Esophagus muscularis mucosa (tissue), 4 donors: ENCODE data around the gene ANKRD36C. TPM values are rescaled to one million over a fixed set of nuclear protein-coding genes. Genes with fewer than 3 reads are reported as not detected.
"Not testable (repeated sequence)": the region's sequence is repeated elsewhere in the genome, so short reads cannot be mapped to it uniquely, and the experiment has no call there.

Source experiments
- DNase-seq: peaks from one replicate; pipeline ENCODE4 v3.0.0-alpha.2; 2017; ENCODE audit errors: extremely low spot score
- H3K27ac ChIP-seq, 4 donors: fragments of 200-600 bp; sonication (generic); replicated peaks in 1 of 4; 1 replicate in 3 of 4; 2 replicates in 1 of 4; pipeline ENCODE4 v1.5.1; 2016 to 2019; ENCODE audit warnings: mild to moderate bottlenecking in 1 of 4
- H3K27me3 ChIP-seq, 4 donors: fragments of 200-600 bp; sonication (generic); one replicate each; pipeline versions ENCODE4 v1.5.1 to v1.6.0; 2016 to 2019
- H3K36me3 ChIP-seq, 4 donors: fragments of 200-600 bp; sonication (generic); one replicate each; pipeline ENCODE4 v1.5.1; 2016 to 2019
- H3K4me1 ChIP-seq, 4 donors: fragments of 200-600 bp; sonication (generic); one replicate each; pipeline ENCODE4 v1.5.1; 2016 to 2019
- H3K4me3 ChIP-seq, 4 donors: fragments of 200-600 bp; sonication (generic); 1 replicate in 2 of 4; 2 replicates in 2 of 4; pipeline ENCODE4 v1.5.1; 2016 to 2019; ENCODE audit warnings: mild to moderate bottlenecking in 4 of 4, moderate library complexity in 1 of 4
- H3K9me3 ChIP-seq, 4 donors: fragments of 200-600 bp; sonication (generic); 1 replicate in 3 of 4; 2 replicates in 1 of 4; pipeline ENCODE4 v1.5.1; 2016 to 2019
- EP300 ChIP-seq: sonication (generic); formaldehyde crosslinking; IDR thresholded peaks from one replicate; pipeline ENCODE4 v1.6.1; 2017; ENCODE audit warnings: antibody characterized with exemption
- POLR2A ChIP-seq: fragments of 450-650 bp; IDR thresholded peaks from one replicate; pipeline ENCODE4 v1.6.1; 2017; ENCODE audit warnings: antibody characterized with exemption, moderate library complexity, mild to moderate bottlenecking, low read depth
- POLR2AphosphoS5 ChIP-seq, 2 donors: sonication (generic); formaldehyde crosslinking; IDR thresholded peaks; one replicate each; pipeline ENCODE4 v1.6.1; 2017; ENCODE audit warnings: antibody characterized with exemption in 2 of 2
- WGBS: methylation state at CpG from one replicate; pipeline ENCODE4 v1.1.5; 2018; 5-methylcytosine and 5-hydroxymethylcytosine counted together
- intact Hi-C: fragments of 100-400 bp; cut with DNase I; formaldehyde crosslinking; loops from one replicate; pipeline ENCODE4 v1.15.1; 2023
- total RNA-seq, 4 donors: library from RNA; depleted of rRNA; stranded (reverse); fragments of >200 nt; gene quantifications; one replicate each; pipeline versions ENCODE4 v1.1.0 to v1.2.1, GENCODE V29; 2016
- TF ChIP-seq, protein P1 (sequence below), 3 experiments: fragments of 200-600 bp in 2 of 3; fragments of 450-650 bp in 1 of 3; sonication (generic) in 2 of 3; IDR thresholded peaks; one replicate each; pipeline ENCODE4 v1.5.1; 2017 to 2019; ENCODE audit warnings: antibody characterized with exemption in 3 of 3, mild to moderate bottlenecking in 2 of 3, moderate library complexity in 1 of 3

ANKRD36C gene
- total RNA-seq = 10 to 100 TPM in 3 of 4 donors, 1 to 10 TPM in 1; 6.0 to 20.3 (median 12.5) TPM

GRCh38 chr2:95991351-95992094 is at the start of gene ANKRD36C:
Gene ANKRD36C, minus strand, starts transcription at chr2:95991824. Its CDS starts 116 bp downstream, at chr2:95991708.
- peak in 1 of 2 donors; percentile 58 for TF ChIP-seq POLR2AphosphoS5 (IDR thresholded peaks at IDR 0.05)

GRCh38 chr2:96035554-96035953 is 43.9 kb upstream of the ANKRD36C start:
- H3K27ac ChIP-seq, DNase-seq, H3K9me3 ChIP-seq, H3K4me1 ChIP-seq, H3K4me3 ChIP-seq, H3K27me3 ChIP-seq, intact Hi-C loops, H3K36me3 ChIP-seq: not testable (repeated sequence)
- no CpG with 5 or more reads among the region's 14 CpGs for WGBS

More at GRCh38 chr2:95991351-95992094, at the start of gene ANKRD36C:
- intact Hi-C loops = loop anchor here (5.0 kb wide), 1 partner anchor 126 kb away; the partner anchor contains the start of gene ADRA2B
- not testable (repeated sequence) for H3K36me3 ChIP-seq, H3K9me3 ChIP-seq, DNase-seq, H3K27me3 ChIP-seq, H3K4me1 ChIP-seq
- peak within 1 kb of the TSS; percentile 83 to 90 (median 87) for H3K27ac ChIP-seq
- no CpG with 5 or more reads among the region's 56 CpGs for whole genome bisulfite sequencing
- peak within 1 kb of the TSS; percentile 65 to 71 (median 67) for H3K4me3 ChIP-seq

DNA sequence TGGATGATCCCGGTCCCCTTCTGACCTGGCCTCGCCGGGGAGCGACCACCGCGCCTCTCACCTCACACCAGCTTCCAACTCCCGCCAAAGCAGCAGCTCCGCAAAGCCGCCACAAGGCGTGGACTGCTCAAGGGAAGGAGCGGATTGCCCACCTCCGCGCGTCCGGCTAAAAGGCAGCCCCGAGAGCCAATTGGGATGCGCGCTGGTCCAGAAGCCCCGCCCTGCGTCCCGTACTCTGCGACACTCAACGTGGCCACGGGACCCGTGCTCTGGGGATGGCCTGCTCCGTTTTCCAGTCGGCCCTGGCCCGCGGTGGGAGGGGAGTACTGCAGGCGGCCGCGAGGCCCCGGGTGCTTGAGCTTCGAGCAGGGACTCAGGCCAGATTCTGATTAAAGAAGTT is 43.2 kb upstream of the ANKRD36C start, which contains the start of gene GPAT2:
Gene GPAT2, minus strand, starts transcription at position 125 of the 400 bp plus-strand sequence. CDS start 2,557 bp downstream, outside the sequence.
- H3K4me1 ChIP-seq, H3K27me3 ChIP-seq, H3K27ac ChIP-seq, intact Hi-C loops, H3K36me3 ChIP-seq, H3K4me3 ChIP-seq, H3K9me3 ChIP-seq, DNase-seq: not testable (repeated sequence)
- WGBS = no CpG with 5 or more reads among the region's 34 CpGs

DNA sequence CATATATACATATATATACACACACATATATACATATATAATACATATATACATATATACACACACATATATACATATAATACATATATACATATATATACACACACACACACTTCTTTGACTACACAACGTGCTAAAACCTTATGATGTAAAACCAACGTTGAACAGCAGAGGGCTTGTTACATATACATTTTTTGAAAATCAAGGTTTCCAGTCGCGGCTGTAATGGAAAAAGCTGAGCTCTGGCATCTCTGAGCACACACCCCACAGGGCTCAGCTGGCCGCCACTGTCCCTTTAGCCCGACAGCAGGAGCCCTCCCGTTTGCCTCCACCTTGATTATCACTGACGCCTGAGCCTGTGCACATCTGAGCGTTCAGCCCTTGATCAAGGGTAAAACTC is 42.4 kb upstream of the ANKRD36C start:
- intact Hi-C loops, H3K27ac ChIP-seq, H3K27me3 ChIP-seq, H3K4me3 ChIP-seq, H3K9me3 ChIP-seq, H3K36me3 ChIP-seq, H3K4me1 ChIP-seq, DNase-seq: not testable (repeated sequence)
- WGBS = no CpG with 5 or more reads among the region's 9 CpGs

DNA sequence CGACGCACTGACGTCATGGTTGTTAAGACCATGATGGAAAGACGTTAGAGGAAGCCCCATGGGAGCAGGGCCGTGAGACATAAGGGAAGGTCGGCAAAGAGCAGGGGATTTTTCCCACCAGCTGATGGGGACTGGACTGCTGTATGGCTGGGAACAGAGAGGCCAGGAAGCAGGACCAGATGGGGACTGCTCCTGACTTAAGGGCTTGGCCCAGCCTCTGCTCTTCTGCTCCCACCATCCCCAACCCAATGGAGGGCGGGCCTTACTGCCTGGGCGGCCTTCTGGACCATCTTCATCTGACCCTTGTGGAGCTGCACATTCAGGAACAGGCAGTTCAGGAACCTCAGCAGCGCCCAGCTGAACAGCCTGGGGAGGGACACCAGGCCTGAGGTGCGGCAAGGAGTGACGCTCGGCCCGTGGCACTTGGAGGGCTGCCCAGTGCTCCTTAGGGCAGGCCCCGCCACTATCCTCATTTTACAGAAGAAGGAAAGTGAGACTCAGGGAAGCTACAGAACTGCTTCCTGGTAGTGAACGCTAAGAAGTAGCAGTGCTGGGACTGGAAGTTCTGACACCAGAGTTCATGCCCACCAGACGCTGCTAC is 36.2 kb upstream of the ANKRD36C start:
- intact Hi-C loops = loop anchor here (10.0 kb wide), 1 partner anchor 147 kb away; no protein-coding TSS in a partner anchor
- H3K4me3 ChIP-seq, DNase-seq, H3K36me3 ChIP-seq, H3K27ac ChIP-seq, H3K9me3 ChIP-seq, H3K27me3 ChIP-seq, H3K4me1 ChIP-seq: not testable (repeated sequence)
- WGBS = no CpG with 5 or more reads among the region's 16 CpGs

GRCh38 chr2:96025755-96026154 is 34.1 kb upstream of the ANKRD36C start:
- not testable (repeated sequence) for H3K36me3 ChIP-seq, DNase-seq, H3K4me3 ChIP-seq, H3K9me3 ChIP-seq, H3K27me3 ChIP-seq, H3K4me1 ChIP-seq, H3K27ac ChIP-seq
- intact Hi-C loops = loop anchor here (10.0 kb wide), 1 partner anchor 149 kb away; no protein-coding TSS in a partner anchor
- 93% methylated on average over 3 of the region's 6 CpGs for WGBS

DNA sequence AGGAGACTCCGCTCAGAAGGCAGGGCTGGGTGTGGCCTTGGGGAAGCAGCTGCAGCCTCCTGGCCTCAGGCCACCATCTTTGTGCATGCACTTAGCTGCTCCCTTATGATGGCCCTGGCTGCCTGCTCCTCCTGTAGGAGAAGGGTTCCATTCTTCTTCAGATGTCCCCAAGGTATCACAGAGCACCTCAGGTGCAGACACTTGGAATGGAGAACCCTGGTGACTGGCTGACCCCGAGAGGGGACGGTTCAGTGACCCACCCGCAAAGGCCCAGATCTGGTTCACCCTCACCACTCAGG is 33.5 kb upstream of the ANKRD36C start:
- TF ChIP-seq POLR2A (no peak), POLR2AphosphoS5 (IDR thresholded peaks at IDR 0.05) (no peak), EP300 (no peak)
- TF ChIP-seq, protein P1, sequence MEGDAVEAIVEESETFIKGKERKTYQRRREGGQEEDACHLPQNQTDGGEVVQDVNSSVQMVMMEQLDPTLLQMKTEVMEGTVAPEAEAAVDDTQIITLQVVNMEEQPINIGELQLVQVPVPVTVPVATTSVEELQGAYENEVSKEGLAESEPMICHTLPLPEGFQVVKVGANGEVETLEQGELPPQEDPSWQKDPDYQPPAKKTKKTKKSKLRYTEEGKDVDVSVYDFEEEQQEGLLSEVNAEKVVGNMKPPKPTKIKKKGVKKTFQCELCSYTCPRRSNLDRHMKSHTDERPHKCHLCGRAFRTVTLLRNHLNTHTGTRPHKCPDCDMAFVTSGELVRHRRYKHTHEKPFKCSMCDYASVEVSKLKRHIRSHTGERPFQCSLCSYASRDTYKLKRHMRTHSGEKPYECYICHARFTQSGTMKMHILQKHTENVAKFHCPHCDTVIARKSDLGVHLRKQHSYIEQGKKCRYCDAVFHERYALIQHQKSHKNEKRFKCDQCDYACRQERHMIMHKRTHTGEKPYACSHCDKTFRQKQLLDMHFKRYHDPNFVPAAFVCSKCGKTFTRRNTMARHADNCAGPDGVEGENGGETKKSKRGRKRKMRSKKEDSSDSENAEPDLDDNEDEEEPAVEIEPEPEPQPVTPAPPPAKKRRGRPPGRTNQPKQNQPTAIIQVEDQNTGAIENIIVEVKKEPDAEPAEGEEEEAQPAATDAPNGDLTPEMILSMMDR (IDR thresholded peaks at IDR 0.05) = no peak
- H3K4me1 ChIP-seq = peaks cover 0 to 5% (median 0%) of the 10 kb centered on the region in 4 donors
- DNase-seq = no peak
- WGBS = 100% methylated on average over 1 of the region's 4 CpGs
- intact Hi-C loops = loop anchor here (10.0 kb wide), 1 partner anchor 150 kb away; no protein-coding TSS in a partner anchor
- H3K9me3 ChIP-seq = no peaks in the 10 kb centered on the region
- H3K36me3 ChIP-seq = peaks cover 0 to 10% (median 2%) of the 10 kb centered on the region in 4 donors
- no peak overlapping the region for H3K27ac ChIP-seq
- no peak overlapping the region for H3K4me3 ChIP-seq
- no peaks in the 10 kb centered on the region for H3K27me3 ChIP-seq
